Activated T-cell treated with anti-CD3 and anti-CD28 coated beads, Interleukin-2, amount 50 U/mL, for 72 hours (primary cell): ENCODE data around the gene ICAM5. TPM values are rescaled to one million over a fixed set of nuclear protein-coding genes. Genes with fewer than 3 reads are reported as not detected.
"Not testable (repeated sequence)": the region's sequence is repeated elsewhere in the genome, so short reads cannot be mapped to it uniquely, and the experiment has no call there.

Experiments used
- ATAC-seq, 2 donors: fragments of 150-1000 bp; cut with Tn5 transposase; replicated peaks in 1 of 2; 2 replicates each; pipeline ENCODE4 v1.10.0; 2021; ENCODE audit warnings: moderate library complexity in 2 of 2, mild to moderate bottlenecking in 1 of 2
- DNase-seq, 2 donors: peaks; one replicate each; pipeline ENCODE4 v3.0.0; 2021 to 2022; ENCODE audit warnings: mixed read lengths in 1 of 2
- H3K27ac Mint-ChIP-seq: one replicate; pipeline ENCODE4 v1.8.0; 2022; ENCODE audit warnings: mild to moderate bottlenecking, moderate library complexity, mixed read lengths
- H3K27me3 Mint-ChIP-seq: one replicate; pipeline ENCODE4 v1.8.0; 2022; ENCODE audit warnings: low read depth, mixed read lengths
- H3K36me3 Mint-ChIP-seq, 2 donors: one replicate each; pipeline ENCODE4 v1.8.0; 2022; ENCODE audit warnings: mixed read lengths in 2 of 2, mild to moderate bottlenecking in 1 of 2; ENCODE audit not compliant: insufficient read depth in 2 of 2
- H3K4me1 Mint-ChIP-seq: one replicate; pipeline ENCODE4 v1.8.0; 2022; ENCODE audit warnings: low read depth, mixed read lengths
- H3K4me3 Mint-ChIP-seq, 2 donors: one replicate each; pipeline ENCODE4 v1.8.0; 2022; ENCODE audit warnings: mild to moderate bottlenecking in 2 of 2, mixed read lengths in 2 of 2, moderate library complexity in 2 of 2
- H3K9me3 Mint-ChIP-seq, 2 donors: one replicate each; pipeline ENCODE4 v1.8.0; 2022; ENCODE audit warnings: mixed read lengths in 2 of 2
- total RNA-seq, 2 donors: library from RNA; stranded (reverse); gene quantifications; one replicate each; pipeline ENCODE4 v1.2.3, GENCODE V29; 2022

The ICAM5 gene
- total RNA-seq, 2 donors from 2014 or later, result 3.1 to 3.8 TPM

DNA sequence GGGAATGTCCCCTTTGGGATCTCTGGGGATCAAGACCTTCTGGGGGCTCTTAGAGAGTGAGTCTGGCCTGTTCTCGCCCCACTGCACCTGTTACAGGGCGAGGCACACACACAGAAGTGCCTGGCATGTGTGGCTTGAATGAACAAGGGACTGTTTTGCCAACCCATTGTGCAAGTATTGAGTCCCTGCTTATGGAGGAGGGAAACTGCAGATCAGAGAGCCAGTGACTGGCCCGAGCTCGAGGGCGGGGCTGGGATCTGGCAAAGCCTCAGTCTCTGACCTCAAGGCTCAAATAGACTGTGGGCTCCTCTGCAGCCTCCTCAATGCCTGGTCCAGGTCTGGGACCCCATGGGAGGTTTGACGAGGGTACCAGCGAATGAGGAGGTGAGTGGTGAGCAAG lies 38.0 kb downstream of the ICAM5 start:
- no peaks in the 10 kb centered on the region for H3K9me3 Mint-ChIP-seq
- H3K4me1 Mint-ChIP-seq, result peaks cover 17% of the 10 kb centered on the region
- H3K36me3 Mint-ChIP-seq, result peaks cover 2 to 5% of the 10 kb centered on the region in 2 donors
- no peak overlapping the region for H3K4me3 Mint-ChIP-seq
- no peaks in the 10 kb centered on the region for H3K27me3 Mint-ChIP-seq
- no peak overlapping the region for H3K27ac Mint-ChIP-seq
- DNase-seq, result no peak
- ATAC-seq, result no peak

DNA sequence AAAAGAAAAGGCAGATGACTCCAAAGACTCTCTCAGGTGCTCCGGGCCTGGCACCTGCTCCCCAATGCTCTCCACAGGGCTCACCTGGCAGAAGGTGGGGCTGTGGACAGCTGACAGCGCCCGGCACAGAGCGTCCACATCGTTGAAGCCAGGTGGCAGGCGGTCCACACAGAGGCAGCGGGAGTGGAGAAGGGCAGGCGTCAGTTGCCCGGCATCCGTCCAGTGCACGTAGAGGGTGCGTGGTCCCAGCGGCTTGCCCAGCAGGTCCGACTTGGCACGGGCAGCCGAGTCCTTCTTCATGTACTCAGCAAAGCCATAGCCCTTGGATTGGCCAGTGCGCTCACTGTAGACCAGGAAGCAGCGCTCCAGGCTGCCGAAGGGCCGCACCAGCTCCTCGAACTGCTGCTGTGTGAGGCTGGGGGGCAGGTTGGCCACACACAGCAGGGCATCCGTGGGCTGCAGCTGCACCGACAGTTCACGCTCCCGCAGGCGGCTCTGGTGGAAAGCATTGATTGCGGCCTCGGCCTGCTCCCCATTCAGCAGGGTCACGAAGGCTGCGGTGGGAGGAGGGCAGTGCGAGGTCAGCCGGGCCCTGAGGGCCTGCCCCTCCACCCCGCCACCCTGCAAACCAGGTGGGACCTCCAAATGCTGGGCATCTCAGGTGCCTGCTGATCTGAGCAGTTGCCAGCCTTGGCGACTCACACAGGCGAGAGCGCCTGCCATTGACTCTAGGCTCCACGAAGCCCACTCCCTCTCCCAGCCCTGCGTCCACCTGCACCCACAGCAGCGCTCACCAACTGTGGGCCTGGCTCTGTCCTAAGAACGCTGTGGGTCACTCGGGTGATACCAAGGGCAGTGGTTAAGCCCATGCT lies 39.0 kb downstream of the ICAM5 start:
- Mint-ChIP-seq H3K27ac (no peak overlapping the region), H3K36me3 (peaks cover 4 to 9% of the 10 kb centered on the region in 2 donors), H3K9me3 (no peaks in the 10 kb centered on the region), H3K27me3 (no peaks in the 10 kb centered on the region), H3K4me3 (no peak overlapping the region), H3K4me1 (peaks cover 23% of the 10 kb centered on the region)
- ATAC-seq (no peak), DNase-seq (no peak)

DNA sequence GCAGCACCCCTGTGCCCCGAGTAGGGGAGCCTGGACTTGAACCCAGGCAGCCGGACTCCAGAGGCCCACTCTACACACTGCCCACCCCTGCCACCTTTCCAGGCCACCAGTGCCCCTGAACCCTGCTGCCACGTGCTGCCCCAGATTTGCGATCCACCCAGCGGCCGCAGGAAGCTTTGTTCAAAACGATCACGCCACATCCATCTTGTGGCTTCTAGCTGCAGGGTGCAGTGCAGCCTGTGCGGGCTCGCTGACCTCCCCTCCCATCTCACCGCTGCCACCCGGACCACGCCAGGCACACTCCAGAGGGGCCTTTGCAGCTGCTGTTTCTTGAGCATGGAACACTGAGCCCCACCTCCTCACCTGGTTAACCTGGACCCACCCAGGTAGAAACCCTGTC lies 39.8 kb downstream of the ICAM5 start:
- DNase-seq (no peak), ATAC-seq (no peak)
- Mint-ChIP-seq H3K4me1 (peaks cover 31% of the 10 kb centered on the region), H3K4me3 (no peak overlapping the region), H3K27ac (no peak overlapping the region), H3K27me3 (no peaks in the 10 kb centered on the region), H3K36me3 (peaks cover 4 to 12% of the 10 kb centered on the region in 2 donors), H3K9me3 (no peaks in the 10 kb centered on the region)

- Mint-ChIP-seq H3K9me3 (no peaks in the 10 kb centered on the region), H3K4me3 (peak overlapping the region; percentile 95), H3K27me3 (no peaks in the 10 kb centered on the region), H3K27ac (peak overlapping the region; percentile 80), H3K36me3 (peaks cover 4 to 12% of the 10 kb centered on the region in 2 donors), H3K4me1 (peaks cover 44% of the 10 kb centered on the region)
- no peak for DNase-seq
- ATAC-seq, result no peak
Observed at GRCh38 chr19:10332158-10332964, 42.6 kb downstream of the ICAM5 start.

GRCh38 chr19:10332965-10333757 lies 43.4 kb downstream of the ICAM5 start, which contains the start of gene RAVER1:
RAVER1 (minus strand) TSS chr19:10333529; CDS start chr19:10333507, 22 bp downstream.
- peak; percentile 96 for ATAC-seq
- Mint-ChIP-seq H3K27me3 (no peaks in the 10 kb centered on the region), H3K9me3 (no peaks in the 10 kb centered on the region), H3K36me3 (peaks cover 4 to 12% of the 10 kb centered on the region in 2 donors), H3K4me3 (peak within 1 kb of the TSS; percentile 95), H3K4me1 (peaks cover 47% of the 10 kb centered on the region), H3K27ac (peak within 1 kb of the TSS; percentile 95)
- DNase-seq, result peak; percentile 98 to 99

- H3K36me3 Mint-ChIP-seq, result peaks cover 4 to 12% of the 10 kb centered on the region in 2 donors
- peak overlapping the region; percentile 95 for H3K4me3 Mint-ChIP-seq
- DNase-seq, result no peak
- peak overlapping the region; percentile 95 for H3K27ac Mint-ChIP-seq
- no peaks in the 10 kb centered on the region for H3K9me3 Mint-ChIP-seq
- H3K4me1 Mint-ChIP-seq, result peaks cover 55% of the 10 kb centered on the region
- H3K27me3 Mint-ChIP-seq, result no peaks in the 10 kb centered on the region
- peak; percentile 1 to 9 for ATAC-seq
Observed at GRCh38 chr19:10333758-10334587, 44.2 kb downstream of the ICAM5 start.

DNA sequence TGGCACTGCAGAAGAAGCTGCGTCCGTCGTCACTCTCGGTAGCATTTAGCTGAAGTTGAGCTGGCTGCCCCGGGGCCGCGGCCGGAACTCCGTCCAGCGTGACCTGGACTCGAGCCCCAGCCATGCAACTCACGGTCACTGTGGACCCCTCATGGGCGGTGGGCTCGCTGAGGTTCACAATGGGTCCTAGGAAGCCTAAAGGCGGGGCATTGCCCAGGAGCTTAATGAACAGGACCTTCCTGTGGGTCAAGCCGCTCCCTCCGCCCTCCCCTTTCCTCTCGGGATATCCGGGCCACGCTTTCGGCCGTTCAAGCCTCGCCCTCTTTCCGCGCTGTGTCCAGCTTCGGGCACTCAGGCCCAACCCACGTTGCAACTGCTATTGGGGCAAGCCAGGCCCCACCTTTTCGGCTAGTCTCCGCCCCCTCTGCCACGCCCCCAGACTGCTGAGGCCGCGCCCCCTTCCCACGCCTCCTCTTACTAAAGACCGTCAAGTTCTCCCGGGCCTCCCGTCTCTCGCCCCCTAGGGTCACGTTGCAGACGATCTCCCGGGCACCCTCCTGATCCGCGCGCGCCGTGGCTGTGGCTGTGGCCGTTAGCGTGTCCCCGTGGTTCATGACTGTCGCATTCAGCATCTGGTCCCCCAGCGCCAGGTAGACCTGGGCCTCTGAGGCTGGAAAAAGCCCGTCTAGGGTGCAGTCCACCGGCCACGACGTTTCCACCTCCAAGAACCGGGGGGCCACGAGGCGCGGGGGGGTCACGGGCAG lies 45.0 kb downstream of the ICAM5 start:
- Mint-ChIP-seq H3K4me1 (peaks cover 59% of the 10 kb centered on the region), H3K36me3 (peaks cover 6 to 10% of the 10 kb centered on the region in 2 donors), H3K27ac (no peak overlapping the region), H3K9me3 (no peaks in the 10 kb centered on the region), H3K27me3 (no peaks in the 10 kb centered on the region), H3K4me3 (peak overlapping the region; percentile 95)
- ATAC-seq (no peak), DNase-seq (peak; percentile 66 to 67)

- peaks cover 65% of the 10 kb centered on the region for H3K4me1 Mint-ChIP-seq
- DNase-seq, result no peak
- no peak overlapping the region for H3K27ac Mint-ChIP-seq
- H3K36me3 Mint-ChIP-seq, result peaks cover 6% of the 10 kb centered on the region in 2 donors
- peak overlapping the region in 1 of 2 donors; percentile 44 for H3K4me3 Mint-ChIP-seq
- no peaks in the 10 kb centered on the region for H3K9me3 Mint-ChIP-seq
- no peaks in the 10 kb centered on the region for H3K27me3 Mint-ChIP-seq
- ATAC-seq, result no peak
Observed at GRCh38 chr19:10335352-10335985, 45.7 kb downstream of the ICAM5 start.

DNA sequence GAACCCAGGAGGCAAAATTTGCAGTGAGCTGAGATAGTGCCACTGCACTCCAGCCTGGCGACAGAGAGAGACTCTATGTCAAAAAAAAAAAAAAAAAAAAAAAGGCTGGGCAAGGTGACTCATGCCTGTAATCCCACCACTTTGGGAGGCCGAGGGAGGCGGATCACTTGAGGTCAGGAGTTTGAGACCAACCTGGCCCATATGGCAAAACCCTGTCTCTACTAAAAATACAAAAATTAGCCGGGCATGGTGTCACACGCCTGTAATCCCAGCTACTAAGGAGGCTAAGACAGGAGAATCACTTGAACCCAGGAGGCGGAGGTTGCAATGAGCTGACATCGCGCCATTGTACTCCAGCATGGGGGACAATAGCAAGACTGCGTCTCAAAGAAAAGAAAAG lies 47.0 kb downstream of the ICAM5 start:
- ATAC-seq, H3K36me3 Mint-ChIP-seq, H3K27me3 Mint-ChIP-seq, DNase-seq, H3K9me3 Mint-ChIP-seq: not testable (repeated sequence)
- Mint-ChIP-seq H3K4me1 (peaks cover 69% of the 10 kb centered on the region), H3K4me3 (peak overlapping the region in 1 of 2 donors; percentile 22), H3K27ac (peak overlapping the region; percentile 12)

GRCh38 chr19:10338940-10339339 lies 49.2 kb downstream of the ICAM5 start:
- Mint-ChIP-seq H3K27ac (peak overlapping the region; percentile 86), H3K9me3 (no peaks in the 10 kb centered on the region), H3K4me1 (peaks cover 51% of the 10 kb centered on the region), H3K36me3 (peaks cover 2 to 3% of the 10 kb centered on the region in 2 donors), H3K27me3 (no peaks in the 10 kb centered on the region), H3K4me3 (peak overlapping the region; percentile 90 to 93)
- peak; percentile 8 to 42 for ATAC-seq
- no peak for DNase-seq

- DNase-seq, result peak; percentile 79 to 80
- H3K4me3 Mint-ChIP-seq, result peak within 1 kb of the TSS; percentile 90 to 93
- peak; percentile 94 for ATAC-seq
- H3K27me3 Mint-ChIP-seq, result no peaks in the 10 kb centered on the region
- peaks cover 0 to 2% of the 10 kb centered on the region in 2 donors for H3K36me3 Mint-ChIP-seq
- peak within 1 kb of the TSS; percentile 86 for H3K27ac Mint-ChIP-seq
- no peaks in the 10 kb centered on the region for H3K9me3 Mint-ChIP-seq
- peaks cover 46% of the 10 kb centered on the region for H3K4me1 Mint-ChIP-seq
Observed at GRCh38 chr19:10339380-10339960, 49.7 kb downstream of the ICAM5 start, which contains the start of gene ICAM3. ICAM3 (minus strand) TSS chr19:10339624; CDS start chr19:10339614, 10 bp downstream.
